Subcutaneous abdominal adipose tissue (tissue), 5 donors: ENCODE data around the gene GTPBP6.
"Not testable (repeated sequence)": the region's sequence is repeated elsewhere in the genome, so short reads cannot be mapped to it uniquely, and the experiment has no call there.

Experiments
- H3K27ac ChIP-seq: one replicate; pipeline ENCODE4 v1.7.0; 2013; ENCODE audit warnings: low read depth, mild to moderate bottlenecking, inconsistent platforms, low read length, moderate library complexity
- H3K27me3 ChIP-seq, 5 donors: one replicate each; pipeline ENCODE4 v1.7.0; 2013; ENCODE audit warnings: low read length in 5 of 5, inconsistent platforms in 1 of 5; ENCODE audit not compliant: control insufficient read depth in 5 of 5, insufficient read depth in 4 of 5
- H3K36me3 ChIP-seq, 5 donors: one replicate each; pipeline ENCODE4 v1.7.0; 2013; ENCODE audit warnings: low read length in 5 of 5; ENCODE audit not compliant: control insufficient read depth in 5 of 5, insufficient read depth in 5 of 5
- H3K4me1 ChIP-seq, 5 donors: one replicate each; pipeline ENCODE4 v1.7.0; 2013; ENCODE audit warnings: low read length in 5 of 5, mild to moderate bottlenecking in 3 of 5, moderate library complexity in 1 of 5; ENCODE audit not compliant: control insufficient read depth in 5 of 5, insufficient read depth in 5 of 5
- H3K4me3 ChIP-seq, 5 donors: one replicate each; pipeline ENCODE4 v1.7.0; 2013; ENCODE audit warnings: low read length in 5 of 5, low read depth in 1 of 5
- H3K9ac ChIP-seq, 5 donors: one replicate each; pipeline ENCODE4 v1.7.0; 2013; ENCODE audit warnings: low read length in 5 of 5, mild to moderate bottlenecking in 4 of 5, moderate library complexity in 3 of 5
- H3K9me3 ChIP-seq, 5 donors: one replicate each; pipeline ENCODE4 v1.7.0; 2013; ENCODE audit warnings: low read length in 5 of 5; ENCODE audit not compliant: control insufficient read depth in 5 of 5
- donor health status: healthy.
- donor health status: healthy.
- donor health status: healthy.
- donor health status: healthy.
- donor health status: healthy.

The GTPBP6 gene

DNA sequence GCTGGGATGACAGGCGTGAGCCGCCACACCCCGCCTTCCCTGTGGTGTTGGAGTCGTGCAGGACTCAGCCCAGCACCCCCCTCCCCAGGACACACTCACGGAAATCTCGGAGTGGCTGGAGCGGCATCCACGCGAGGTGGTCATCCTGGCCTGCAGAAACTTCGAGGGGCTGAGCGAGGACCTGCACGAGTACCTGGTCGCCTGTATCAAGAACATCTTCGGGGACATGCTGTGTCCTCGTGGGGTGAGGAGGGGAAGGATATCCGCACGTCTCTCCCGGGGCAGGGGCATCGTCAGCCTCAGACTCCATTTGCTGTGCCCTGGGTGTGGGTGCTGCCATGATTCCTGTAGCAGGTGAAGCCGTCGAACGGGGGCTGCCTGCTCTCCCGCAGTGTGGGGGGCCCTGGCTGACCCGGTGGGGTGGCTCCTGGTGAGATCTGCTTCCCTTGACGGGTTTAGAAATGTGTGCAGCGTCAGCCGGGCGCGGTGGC, 27.1 kb downstream of the GTPBP6 start:
- no peaks in the 10 kb centered on the region for H3K4me1 ChIP-seq
- H3K9ac ChIP-seq = no peak overlapping the region
- peaks cover 0 to 68% (median 55%) of the 10 kb centered on the region in 5 donors for H3K36me3 ChIP-seq
- H3K27me3 ChIP-seq = no peaks in the 10 kb centered on the region
- H3K27ac ChIP-seq = no peak overlapping the region
- peaks cover 0 to 4% (median 0%) of the 10 kb centered on the region in 5 donors for H3K9me3 ChIP-seq
- no peak overlapping the region for H3K4me3 ChIP-seq

DNA sequence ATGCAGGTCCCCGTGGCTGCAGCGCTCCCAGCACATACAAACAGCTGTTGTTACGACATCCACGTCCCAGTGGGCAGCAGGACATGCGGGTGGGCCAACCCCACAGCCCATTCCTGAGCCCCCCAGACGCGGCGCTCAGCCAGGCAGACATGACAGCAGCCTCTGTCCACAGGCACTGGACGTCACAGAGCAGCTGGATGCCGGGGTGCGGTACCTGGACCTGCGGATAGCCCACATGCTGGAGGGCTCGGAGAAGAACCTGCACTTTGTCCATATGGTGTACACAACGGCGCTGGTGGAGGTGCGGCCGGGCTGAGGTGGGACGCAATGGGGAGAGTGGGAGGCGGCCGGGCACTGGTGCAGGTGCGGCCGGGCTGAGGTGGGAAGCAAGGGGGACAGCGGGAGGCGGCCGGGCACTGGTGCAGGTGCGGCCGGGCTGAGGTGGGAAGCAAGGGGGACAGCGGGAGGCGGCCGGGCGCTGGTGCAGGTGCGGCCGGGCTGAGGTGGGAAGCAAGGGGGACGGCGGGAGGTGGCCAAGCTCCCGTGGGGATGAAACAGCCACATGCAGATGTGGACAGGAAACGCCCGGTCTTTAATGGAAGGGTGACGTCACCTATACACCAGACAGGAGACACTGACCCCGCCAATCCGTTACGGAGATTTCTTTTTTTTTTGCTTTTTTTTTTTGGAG, 28.0 kb downstream of the GTPBP6 start:
- H3K27ac ChIP-seq = no peak overlapping the region
- no peak overlapping the region for H3K4me3 ChIP-seq
- H3K27me3 ChIP-seq = no peaks in the 10 kb centered on the region
- no peak overlapping the region for H3K9ac ChIP-seq
- peaks cover 0 to 4% (median 0%) of the 10 kb centered on the region in 5 donors for H3K9me3 ChIP-seq
- H3K4me1 ChIP-seq = no peaks in the 10 kb centered on the region
- H3K36me3 ChIP-seq = peaks cover 0 to 71% (median 54%) of the 10 kb centered on the region in 5 donors

DNA sequence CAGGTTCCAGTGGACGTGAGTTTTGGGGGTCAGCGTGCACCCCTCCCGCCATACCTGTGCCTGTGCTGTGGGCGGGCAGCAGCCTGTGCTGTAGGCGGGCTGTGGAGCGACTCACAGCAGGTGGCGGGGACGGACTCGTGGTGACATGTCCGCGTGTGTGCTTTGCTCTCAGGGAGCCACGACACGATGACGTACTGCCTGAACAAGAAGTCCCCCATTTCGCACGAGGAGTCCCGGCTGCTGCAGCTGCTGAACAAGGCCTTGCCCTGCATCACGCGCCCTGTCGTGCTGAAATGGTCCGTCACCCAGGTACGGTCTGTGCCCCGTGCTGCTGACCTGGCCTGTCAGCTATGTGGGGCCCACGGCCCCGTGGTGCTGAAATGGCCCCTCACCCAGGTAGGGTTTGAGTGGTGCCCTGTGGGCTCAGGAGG, 30.0 kb downstream of the GTPBP6 start:
- Histone ChIP-seq H3K9me3 (peaks cover 0 to 2% (median 0%) of the 10 kb centered on the region in 5 donors), H3K4me3 (no peak overlapping the region), H3K9ac (no peak overlapping the region), H3K36me3 (peaks cover 0 to 78% (median 57%) of the 10 kb centered on the region in 5 donors), H3K4me1 (peaks cover 0 to 3% (median 0%) of the 10 kb centered on the region in 5 donors), H3K27ac (no peak overlapping the region), H3K27me3 (no peaks in the 10 kb centered on the region)

DNA sequence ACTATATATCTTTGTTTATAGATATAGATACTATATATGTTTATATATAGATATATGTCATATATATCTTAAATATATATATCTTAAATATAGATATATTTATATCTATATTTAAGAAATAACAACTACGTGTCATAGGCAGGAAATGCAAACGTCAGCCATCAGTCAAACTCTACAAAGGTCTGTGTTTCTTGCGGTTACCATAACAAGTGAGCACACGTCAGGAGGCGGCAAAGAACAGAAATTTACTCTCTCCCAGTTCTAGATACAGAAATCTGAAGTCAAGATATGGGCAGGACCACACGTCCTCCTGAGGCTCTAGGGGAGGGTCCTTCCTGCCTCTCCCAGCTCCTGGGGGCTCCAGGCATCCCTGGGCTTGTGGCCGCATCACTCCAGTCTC, 30.9 kb downstream of the GTPBP6 start:
- peaks cover 0 to 7% (median 0%) of the 10 kb centered on the region in 5 donors for H3K4me1 ChIP-seq
- H3K36me3 ChIP-seq = peaks cover 0 to 69% (median 48%) of the 10 kb centered on the region in 5 donors
- no peak overlapping the region for H3K4me3 ChIP-seq

DNA sequence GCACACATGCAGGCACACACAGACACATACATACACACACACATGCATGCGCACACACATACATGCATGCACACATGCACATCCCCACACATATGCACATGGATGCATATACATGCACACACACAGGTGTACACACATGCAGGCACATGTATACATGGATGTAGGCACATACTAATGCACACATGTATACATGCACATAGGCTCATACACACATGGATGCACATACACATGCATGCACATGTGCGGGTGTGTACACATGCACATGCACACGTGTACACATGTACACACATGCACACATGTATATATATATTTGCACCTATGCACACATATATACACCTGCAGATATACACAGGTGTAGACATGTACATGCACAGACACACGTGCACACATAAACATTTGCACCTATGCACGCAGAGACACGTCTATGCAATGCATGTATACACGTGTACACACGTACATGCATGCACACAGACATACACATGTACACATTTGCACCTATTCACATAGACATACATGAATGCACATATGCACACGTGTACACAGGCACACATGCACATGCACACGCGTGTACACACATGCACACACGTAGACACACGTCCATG, 33.4 kb downstream of the GTPBP6 start:
- H3K4me3 ChIP-seq = no peak overlapping the region
- peaks cover 0 to 2% (median 0%) of the 10 kb centered on the region in 5 donors for H3K9me3 ChIP-seq
- no peak overlapping the region for H3K27ac ChIP-seq
- H3K9ac ChIP-seq = no peak overlapping the region
- peaks cover 0 to 50% (median 38%) of the 10 kb centered on the region in 5 donors for H3K36me3 ChIP-seq
- no peaks in the 10 kb centered on the region for H3K27me3 ChIP-seq
- H3K4me1 ChIP-seq = peaks cover 0 to 12% (median 6%) of the 10 kb centered on the region in 5 donors

More for the DNA sequence above, 30.9 kb downstream of the GTPBP6 start:
- Histone ChIP-seq H3K27me3 (no peaks in the 10 kb centered on the region), H3K9ac (no peak overlapping the region), H3K27ac (no peak overlapping the region), H3K9me3 (peaks cover 0 to 2% (median 0%) of the 10 kb centered on the region in 5 donors)

DNA sequence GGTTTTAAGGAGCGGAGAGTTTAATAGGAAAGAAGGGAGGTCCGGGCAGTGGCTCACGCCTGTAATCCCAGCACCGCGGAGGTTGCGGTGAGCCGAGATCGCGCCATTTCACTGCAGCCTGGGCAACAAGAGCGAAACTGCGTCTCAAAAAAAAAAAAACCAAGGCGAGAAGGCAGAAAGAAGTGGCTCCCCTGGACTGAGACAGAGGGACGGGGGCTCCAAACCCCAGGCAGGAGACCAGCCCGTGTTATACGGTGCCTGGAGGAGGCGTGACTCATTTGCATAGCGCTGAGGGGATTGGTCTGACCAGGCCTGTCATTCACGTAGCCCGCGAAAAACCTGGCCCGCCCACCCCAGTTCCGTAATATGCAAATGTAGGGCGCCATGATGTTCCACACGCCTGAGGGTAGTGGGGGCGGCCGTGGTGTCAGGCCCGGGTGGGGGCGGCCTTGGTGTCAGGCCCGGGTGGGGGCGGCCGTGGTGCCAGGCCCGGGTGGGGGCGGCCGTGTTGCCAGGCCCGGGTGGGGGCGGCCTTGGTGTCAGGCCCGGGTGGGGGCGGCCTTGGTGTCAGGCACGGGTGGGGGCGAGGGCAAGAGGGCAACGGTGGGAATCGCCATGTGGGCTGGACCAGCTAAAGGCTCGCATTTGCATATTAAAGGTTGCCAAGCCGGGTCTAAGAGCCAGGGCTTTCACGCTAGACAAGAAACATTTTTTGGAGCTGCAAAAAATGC, 35.3 kb downstream of the GTPBP6 start:
- no peaks in the 10 kb centered on the region for H3K27me3 ChIP-seq
- H3K9ac ChIP-seq = peak overlapping the region in 4 of 5 donors; percentile 30 to 65 (median 54)
- peaks cover 0 to 33% (median 27%) of the 10 kb centered on the region in 5 donors for H3K36me3 ChIP-seq
- peaks cover 0 to 21% (median 6%) of the 10 kb centered on the region in 5 donors for H3K4me1 ChIP-seq
- peak overlapping the region; percentile 50 for H3K27ac ChIP-seq
- H3K4me3 ChIP-seq = peak overlapping the region; percentile 61 to 76 (median 73)
- H3K9me3 ChIP-seq = peaks cover 0 to 2% (median 0%) of the 10 kb centered on the region in 5 donors

DNA sequence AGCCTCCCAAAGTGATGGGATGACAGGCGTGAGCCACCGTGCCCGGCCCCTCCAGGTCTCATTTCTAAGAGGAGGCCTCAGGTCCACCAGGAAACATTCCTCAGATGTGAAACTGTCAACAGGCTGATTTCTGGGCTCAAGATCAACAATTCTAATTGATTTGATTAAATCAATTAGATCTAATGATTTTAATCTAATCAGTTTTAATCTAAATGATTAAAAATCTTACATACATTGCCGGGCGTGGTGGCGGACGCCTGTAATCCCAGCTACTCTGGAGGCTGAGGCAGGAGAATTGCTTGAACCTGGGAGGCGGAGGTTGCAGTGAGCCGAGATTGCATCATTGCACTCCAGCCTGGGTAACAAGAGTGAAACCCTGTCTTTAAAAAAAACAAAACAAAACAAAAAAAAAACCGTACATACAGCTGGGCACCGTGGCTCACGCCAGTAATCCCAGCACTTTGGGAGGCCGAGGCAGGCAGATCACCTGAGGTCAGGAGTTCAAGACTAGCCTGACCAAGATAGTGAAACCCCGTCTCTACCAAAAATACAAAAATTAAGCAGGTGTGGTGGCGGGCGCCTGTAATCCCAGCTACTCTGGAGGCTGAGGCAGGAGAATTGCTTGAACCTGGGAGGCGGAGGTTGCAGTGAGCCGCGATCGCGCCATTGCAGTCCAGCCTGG, 36.5 kb downstream of the GTPBP6 start:
- not testable (repeated sequence) for H3K27me3 ChIP-seq, H3K27ac ChIP-seq, H3K9me3 ChIP-seq, H3K9ac ChIP-seq, H3K4me3 ChIP-seq
- peaks cover 0 to 27% (median 22%) of the 10 kb centered on the region in 5 donors for H3K36me3 ChIP-seq
- H3K4me1 ChIP-seq = peaks cover 0 to 21% (median 6%) of the 10 kb centered on the region in 5 donors

DNA sequence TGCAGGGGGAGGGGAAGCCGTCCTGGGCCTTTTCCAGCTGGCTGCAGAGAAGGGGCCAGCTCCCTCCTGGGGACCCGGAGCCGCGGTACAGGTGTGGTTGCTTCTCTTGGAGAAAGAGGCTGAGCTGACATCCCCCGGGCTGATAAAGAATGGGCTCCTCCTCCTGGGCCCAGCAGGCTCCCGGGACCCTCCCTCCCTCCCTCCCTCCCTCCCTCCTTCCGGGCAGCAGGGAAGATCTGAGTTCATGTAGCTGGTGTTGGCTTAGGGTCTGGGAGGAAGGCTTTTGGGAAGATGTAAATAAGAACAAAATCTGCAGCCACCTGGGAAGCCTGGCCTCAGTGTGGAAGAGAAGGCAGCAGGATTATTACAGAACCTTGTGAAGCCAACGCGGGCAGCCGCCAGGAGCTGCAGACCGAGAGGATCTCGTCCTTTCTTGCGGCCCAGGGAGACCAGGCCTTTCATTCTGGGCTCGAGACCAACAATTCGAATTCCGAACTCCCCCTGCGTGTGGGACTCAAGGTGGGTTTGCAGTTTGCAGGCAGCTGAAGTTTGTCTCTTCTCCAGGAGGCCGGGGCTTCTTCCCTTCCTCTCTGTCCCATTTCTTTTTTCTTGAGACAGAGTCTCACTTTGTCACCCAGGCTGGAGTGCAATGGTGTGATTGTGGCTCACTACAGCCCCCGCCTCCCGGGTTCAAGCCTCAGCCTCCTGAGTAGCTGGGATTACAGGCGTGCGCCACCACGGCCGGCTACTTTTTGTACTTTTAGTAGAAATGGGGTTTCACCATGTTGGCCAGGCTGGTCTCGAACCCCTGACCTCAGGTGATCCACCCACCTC, 37.2 kb downstream of the GTPBP6 start, which contains the start of gene PLCXD1:
Gene PLCXD1, plus strand, starts transcription at position 216 of the 834 bp plus-strand sequence. CDS start 2,807 bp downstream, outside the sequence.
- Histone ChIP-seq H3K36me3 (peaks cover 0 to 24% (median 22%) of the 10 kb centered on the region in 5 donors), H3K9ac (no peak within 1 kb of the TSS), H3K27ac (no peak within 1 kb of the TSS), H3K4me1 (peaks cover 0 to 28% (median 12%) of the 10 kb centered on the region in 5 donors), H3K4me3 (peak within 1 kb of the TSS in 2 of 5 donors; percentile 22 to 29), H3K9me3 (peaks cover 0 to 2% (median 0%) of the 10 kb centered on the region in 5 donors), H3K27me3 (no peaks in the 10 kb centered on the region)

DNA sequence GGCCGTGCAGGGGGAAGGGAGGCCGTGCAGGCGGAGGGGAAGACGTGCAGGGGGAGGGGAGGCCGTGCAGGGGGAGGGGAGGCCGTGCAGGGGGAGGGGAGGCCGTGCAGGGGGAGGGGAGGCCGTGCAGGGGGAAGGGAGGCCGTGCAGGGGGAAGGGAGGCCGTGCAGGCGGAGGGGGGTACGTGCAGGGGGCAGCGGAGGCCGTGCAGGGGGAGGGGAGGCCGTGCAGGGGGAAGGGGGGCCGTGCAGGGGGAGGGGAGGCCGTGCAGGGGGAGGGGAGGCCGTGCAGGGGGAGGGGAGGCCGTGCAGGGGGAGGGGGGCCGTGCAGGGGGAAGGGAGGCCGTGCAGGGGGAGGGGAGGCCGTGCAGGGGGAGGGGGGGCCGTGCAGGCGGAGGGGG, 37.9 kb downstream of the GTPBP6 start:
- not testable (repeated sequence) for H3K9ac ChIP-seq, H3K4me3 ChIP-seq, H3K9me3 ChIP-seq, H3K27ac ChIP-seq, H3K27me3 ChIP-seq
- H3K36me3 ChIP-seq = peaks cover 0 to 18% (median 16%) of the 10 kb centered on the region in 5 donors
- peaks cover 0 to 34% (median 18%) of the 10 kb centered on the region in 5 donors for H3K4me1 ChIP-seq
